ENCODE data around the gene ARRDC5. TPM values are rescaled to one million over a fixed set of nuclear protein-coding genes. Genes with fewer than 3 reads are reported as not detected.

Gene ARRDC5
- total RNA-seq, 1 donor from 2014 or later: not detected

DNA sequence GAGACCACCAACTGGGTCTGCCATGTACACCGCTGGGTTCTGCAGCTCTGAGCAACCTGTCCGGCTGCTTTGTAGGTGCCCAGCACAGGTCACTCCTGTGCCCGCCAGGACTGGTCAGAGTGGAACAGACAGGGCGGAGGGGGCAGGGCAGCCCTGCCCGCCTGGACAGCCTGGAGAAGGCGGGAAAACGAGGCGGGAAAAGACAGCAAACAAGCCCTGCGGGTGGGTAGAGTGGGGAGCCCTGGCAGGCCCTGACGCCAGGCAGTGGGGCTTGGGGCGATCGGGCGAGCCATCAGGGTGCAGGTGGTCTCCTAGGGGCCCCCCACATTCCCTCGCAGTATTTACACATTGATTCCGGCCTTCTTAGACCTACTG, 6.1 kb upstream of the ARRDC5 start:
- TF ChIP-seq EZH2 (IDR thresholded peaks at IDR 0.05; ENCODE audit: insufficient read depth, low read length): no peak
- TF ChIP-seq, protein P1, sequence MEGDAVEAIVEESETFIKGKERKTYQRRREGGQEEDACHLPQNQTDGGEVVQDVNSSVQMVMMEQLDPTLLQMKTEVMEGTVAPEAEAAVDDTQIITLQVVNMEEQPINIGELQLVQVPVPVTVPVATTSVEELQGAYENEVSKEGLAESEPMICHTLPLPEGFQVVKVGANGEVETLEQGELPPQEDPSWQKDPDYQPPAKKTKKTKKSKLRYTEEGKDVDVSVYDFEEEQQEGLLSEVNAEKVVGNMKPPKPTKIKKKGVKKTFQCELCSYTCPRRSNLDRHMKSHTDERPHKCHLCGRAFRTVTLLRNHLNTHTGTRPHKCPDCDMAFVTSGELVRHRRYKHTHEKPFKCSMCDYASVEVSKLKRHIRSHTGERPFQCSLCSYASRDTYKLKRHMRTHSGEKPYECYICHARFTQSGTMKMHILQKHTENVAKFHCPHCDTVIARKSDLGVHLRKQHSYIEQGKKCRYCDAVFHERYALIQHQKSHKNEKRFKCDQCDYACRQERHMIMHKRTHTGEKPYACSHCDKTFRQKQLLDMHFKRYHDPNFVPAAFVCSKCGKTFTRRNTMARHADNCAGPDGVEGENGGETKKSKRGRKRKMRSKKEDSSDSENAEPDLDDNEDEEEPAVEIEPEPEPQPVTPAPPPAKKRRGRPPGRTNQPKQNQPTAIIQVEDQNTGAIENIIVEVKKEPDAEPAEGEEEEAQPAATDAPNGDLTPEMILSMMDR (IDR thresholded peaks at IDR 0.05; ENCODE audit: insufficient read depth, low read depth, low read length): no peak
- Mint-ChIP-seq H3K27ac (ENCODE audit: unreplicated experiment) (no peak overlapping the region), H3K36me3 (ENCODE audit: low read depth, unreplicated experiment) (no peaks in the 10 kb centered on the region), H3K4me1 (ENCODE audit: low read depth, unreplicated experiment) (peaks cover 16% of the 10 kb centered on the region), H3K4me3 (ENCODE audit: unreplicated experiment) (peak overlapping the region; percentile 67), H3K27me3 (ENCODE audit: low read depth, unreplicated experiment) (peaks cover 13% of the 10 kb centered on the region), H3K9me3 (ENCODE audit: unreplicated experiment) (no peaks in the 10 kb centered on the region)
- Histone ChIP-seq H3K36me3 (ENCODE audit: insufficient read depth, low read length) (peaks cover 4% of the 10 kb centered on the region), H3K79me2 (ENCODE audit: insufficient read depth, low read length) (peaks cover 22% of the 10 kb centered on the region), H3K9ac (ENCODE audit: low read length) (peak overlapping the region; percentile 92), H4K20me1 (ENCODE audit: insufficient read depth, low read length) (peaks cover 7% of the 10 kb centered on the region), H3K27ac (ENCODE audit: low read depth, low read length) (peak overlapping the region; percentile 95), H3K4me3 (ENCODE audit: insufficient read depth, low read depth, low read length) (no peak overlapping the region), H3K4me1 (ENCODE audit: insufficient read depth, low read length) (peaks cover 30% of the 10 kb centered on the region), H3K27me3 (ENCODE audit: insufficient read depth, low read length) (peaks cover 2% of the 10 kb centered on the region), H3K4me2 (ENCODE audit: low read length) (peak overlapping the region; percentile 92), H2AFZ (ENCODE audit: low read depth, low read length) (peak overlapping the region; percentile 55), H3K9me3 (ENCODE audit: insufficient read depth, low read depth, low read length) (no peaks in the 10 kb centered on the region)
- DNase-seq (ENCODE audit: low read depth) (no peak), FAIRE-seq (no peak)

GRCh38 chr19:4908360-4908759, 5.7 kb upstream of the ARRDC5 start:
- no peak overlapping the region for H3K27ac ChIP-seq (ENCODE audit: low read depth, low read length)
- peaks cover 18% of the 10 kb centered on the region for H3K79me2 ChIP-seq (ENCODE audit: insufficient read depth, low read length)
- H3K4me2 ChIP-seq (ENCODE audit: low read length): no peak overlapping the region
- peaks cover 27% of the 10 kb centered on the region for H3K4me1 ChIP-seq (ENCODE audit: insufficient read depth, low read length)
- peaks cover 4% of the 10 kb centered on the region for H3K36me3 ChIP-seq (ENCODE audit: insufficient read depth, low read length)
- Mint-ChIP-seq H3K36me3 (ENCODE audit: low read depth, unreplicated experiment) (no peaks in the 10 kb centered on the region), H3K4me3 (ENCODE audit: unreplicated experiment) (peak overlapping the region; percentile 67), H3K9me3 (ENCODE audit: unreplicated experiment) (no peaks in the 10 kb centered on the region), H3K27me3 (ENCODE audit: low read depth, unreplicated experiment) (peaks cover 13% of the 10 kb centered on the region), H3K27ac (ENCODE audit: unreplicated experiment) (no peak overlapping the region), H3K4me1 (ENCODE audit: low read depth, unreplicated experiment) (peaks cover 16% of the 10 kb centered on the region)
- H3K9ac ChIP-seq (ENCODE audit: low read length): no peak overlapping the region
- TF ChIP-seq EZH2 (IDR thresholded peaks at IDR 0.05; ENCODE audit: insufficient read depth, low read length): no peak
- DNase-seq (ENCODE audit: low read depth): no peak
- H3K4me3 ChIP-seq (ENCODE audit: insufficient read depth, low read depth, low read length): no peak overlapping the region
- no peak for FAIRE-seq
- H4K20me1 ChIP-seq (ENCODE audit: insufficient read depth, low read length): peaks cover 7% of the 10 kb centered on the region
- H2AFZ ChIP-seq (ENCODE audit: low read depth, low read length): no peak overlapping the region
- peaks cover 2% of the 10 kb centered on the region for H3K27me3 ChIP-seq (ENCODE audit: insufficient read depth, low read length)
- H3K9me3 ChIP-seq (ENCODE audit: insufficient read depth, low read depth, low read length): no peaks in the 10 kb centered on the region

GRCh38 chr19:4906963-4907362, 4.3 kb upstream of the ARRDC5 start:
- H3K4me3 ChIP-seq (ENCODE audit: insufficient read depth, low read depth, low read length): no peak overlapping the region
- H3K9ac ChIP-seq (ENCODE audit: low read length): no peak overlapping the region
- no peak overlapping the region for H3K4me2 ChIP-seq (ENCODE audit: low read length)
- H3K27me3 Mint-ChIP-seq (ENCODE audit: low read depth, unreplicated experiment): peaks cover 13% of the 10 kb centered on the region
- no peaks in the 10 kb centered on the region for H3K36me3 ChIP-seq (ENCODE audit: insufficient read depth, low read length)
- DNase-seq (ENCODE audit: low read depth) (no peak), FAIRE-seq (no peak)
- TF ChIP-seq, protein P1 (IDR thresholded peaks at IDR 0.05; ENCODE audit: insufficient read depth, low read depth, low read length): no peak
- TF ChIP-seq EZH2 (IDR thresholded peaks at IDR 0.05; ENCODE audit: insufficient read depth, low read length): no peak
- H3K27ac ChIP-seq (ENCODE audit: low read depth, low read length): no peak overlapping the region
- peaks cover 10% of the 10 kb centered on the region for H3K4me1 Mint-ChIP-seq (ENCODE audit: low read depth, unreplicated experiment)
- no peaks in the 10 kb centered on the region for H3K9me3 Mint-ChIP-seq (ENCODE audit: unreplicated experiment)
- H3K27me3 ChIP-seq (ENCODE audit: insufficient read depth, low read length): peaks cover 2% of the 10 kb centered on the region
- no peaks in the 10 kb centered on the region for H3K36me3 Mint-ChIP-seq (ENCODE audit: low read depth, unreplicated experiment)
- no peaks in the 10 kb centered on the region for H3K9me3 ChIP-seq (ENCODE audit: insufficient read depth, low read depth, low read length)
- no peak overlapping the region for H2AFZ ChIP-seq (ENCODE audit: low read depth, low read length)
- H4K20me1 ChIP-seq (ENCODE audit: insufficient read depth, low read length): no peaks in the 10 kb centered on the region
- H3K79me2 ChIP-seq (ENCODE audit: insufficient read depth, low read length): peaks cover 7% of the 10 kb centered on the region
- H3K4me1 ChIP-seq (ENCODE audit: insufficient read depth, low read length): peaks cover 15% of the 10 kb centered on the region
- H3K4me3 Mint-ChIP-seq (ENCODE audit: unreplicated experiment): no peak overlapping the region
- no peak overlapping the region for H3K27ac Mint-ChIP-seq (ENCODE audit: unreplicated experiment)

Measured in astrocyte (in vitro differentiated cells and primary cell).